Measurements from ENCODE around the gene GRHL3. TPM values are rescaled to one million over a fixed set of nuclear protein-coding genes. Genes with fewer than 3 reads are reported as not detected.

The GRHL3 gene
- total RNA-seq, 1 donor from 2014 or later, result 20.5 TPM

GRCh38 chr1:24341260-24341659 is 22.1 kb downstream of the GRHL3 start:
- FAIRE-seq (no peak), DNase-seq (ENCODE audit: low read depth) (no peak)
- H3K36me3 ChIP-seq (ENCODE audit: control insufficient read depth, insufficient read depth, low read length), result peaks cover 32% of the 10 kb centered on the region
- TF ChIP-seq, protein P1, sequence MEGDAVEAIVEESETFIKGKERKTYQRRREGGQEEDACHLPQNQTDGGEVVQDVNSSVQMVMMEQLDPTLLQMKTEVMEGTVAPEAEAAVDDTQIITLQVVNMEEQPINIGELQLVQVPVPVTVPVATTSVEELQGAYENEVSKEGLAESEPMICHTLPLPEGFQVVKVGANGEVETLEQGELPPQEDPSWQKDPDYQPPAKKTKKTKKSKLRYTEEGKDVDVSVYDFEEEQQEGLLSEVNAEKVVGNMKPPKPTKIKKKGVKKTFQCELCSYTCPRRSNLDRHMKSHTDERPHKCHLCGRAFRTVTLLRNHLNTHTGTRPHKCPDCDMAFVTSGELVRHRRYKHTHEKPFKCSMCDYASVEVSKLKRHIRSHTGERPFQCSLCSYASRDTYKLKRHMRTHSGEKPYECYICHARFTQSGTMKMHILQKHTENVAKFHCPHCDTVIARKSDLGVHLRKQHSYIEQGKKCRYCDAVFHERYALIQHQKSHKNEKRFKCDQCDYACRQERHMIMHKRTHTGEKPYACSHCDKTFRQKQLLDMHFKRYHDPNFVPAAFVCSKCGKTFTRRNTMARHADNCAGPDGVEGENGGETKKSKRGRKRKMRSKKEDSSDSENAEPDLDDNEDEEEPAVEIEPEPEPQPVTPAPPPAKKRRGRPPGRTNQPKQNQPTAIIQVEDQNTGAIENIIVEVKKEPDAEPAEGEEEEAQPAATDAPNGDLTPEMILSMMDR (IDR thresholded peaks at IDR 0.05; ENCODE audit: insufficient read depth, low read length, severe bottlenecking), result no peak
- no peak overlapping the region for H3K4me3 ChIP-seq (ENCODE audit: low read depth, low read length)
- H3K27me3 ChIP-seq (ENCODE audit: control insufficient read depth, insufficient read depth, low read length), result no peaks in the 10 kb centered on the region

DNA sequence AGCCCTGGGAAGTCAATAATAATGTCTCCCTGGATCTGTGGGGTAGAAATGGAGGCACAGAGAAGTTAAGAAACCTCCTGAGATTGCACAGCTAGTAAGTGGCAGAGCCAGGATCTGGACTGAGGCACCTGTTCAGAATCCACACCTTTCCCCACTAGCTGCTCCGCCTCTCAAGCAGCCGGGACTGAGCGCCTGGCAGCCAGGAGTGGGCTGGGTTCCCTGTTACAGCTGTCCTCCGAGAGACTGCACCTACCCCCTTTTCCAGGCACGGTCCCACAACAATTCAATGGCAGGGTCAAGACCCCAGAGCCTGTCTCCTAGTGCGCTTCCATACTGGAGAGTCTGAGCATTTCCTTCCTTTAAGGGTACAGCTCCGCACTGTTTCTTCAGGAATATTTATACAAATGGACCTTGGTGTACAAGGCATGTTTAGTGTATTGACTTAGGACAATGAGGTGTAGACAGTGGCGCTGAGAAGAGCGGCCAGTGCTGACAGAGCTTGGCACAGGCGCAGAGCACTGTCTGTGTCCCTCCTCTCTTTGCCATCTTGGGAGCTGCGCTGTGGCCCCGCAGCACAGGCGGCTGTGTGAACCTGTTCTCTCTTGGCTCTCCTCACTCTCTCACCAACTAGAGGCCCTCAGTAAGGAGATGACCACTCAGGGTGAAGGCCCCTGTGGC is 24.4 kb downstream of the GRHL3 start:
- H3K36me3 ChIP-seq (ENCODE audit: control insufficient read depth, insufficient read depth, low read length), result peaks cover 41% of the 10 kb centered on the region
- DNase-seq (ENCODE audit: low read depth) (no peak), FAIRE-seq (no peak)
- no peak overlapping the region for H3K4me3 ChIP-seq (ENCODE audit: low read depth, low read length)
- TF ChIP-seq, protein P1 (IDR thresholded peaks at IDR 0.05; ENCODE audit: insufficient read depth, low read length, severe bottlenecking), result no peak
- no peaks in the 10 kb centered on the region for H3K27me3 ChIP-seq (ENCODE audit: control insufficient read depth, insufficient read depth, low read length)

DNA sequence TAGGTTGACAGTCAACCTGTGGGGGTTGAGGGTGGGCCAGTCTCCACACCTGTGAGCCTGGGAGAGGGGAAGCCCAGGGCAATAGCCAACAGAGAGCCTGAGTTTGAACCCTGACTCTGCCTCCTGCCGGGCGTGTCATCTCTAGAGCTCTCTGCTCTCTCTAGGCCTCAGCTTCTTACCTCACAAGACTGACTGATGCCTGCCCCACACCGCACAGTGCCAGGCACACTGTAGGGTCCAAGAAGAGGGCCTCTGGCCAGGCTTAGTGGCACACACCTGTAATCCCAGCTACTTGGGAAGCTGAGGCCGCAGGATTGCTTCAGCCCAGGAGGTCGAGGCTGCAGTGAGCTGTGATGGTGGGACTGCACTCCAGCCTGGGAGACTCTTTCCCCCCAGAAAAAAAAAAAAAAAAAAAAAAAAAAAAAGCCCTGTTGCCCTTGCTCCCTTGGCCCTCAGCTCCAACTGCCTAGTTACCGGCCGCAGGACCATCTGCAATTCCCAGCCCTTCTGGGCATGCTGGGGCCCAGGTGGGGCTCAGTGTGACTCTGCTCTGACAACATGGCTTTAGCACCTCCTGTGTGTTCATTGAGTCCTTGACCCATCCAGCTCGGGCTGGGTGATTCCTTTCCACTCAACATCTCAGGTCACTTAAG is 25.1 kb downstream of the GRHL3 start:
- no peaks in the 10 kb centered on the region for H3K27me3 ChIP-seq (ENCODE audit: control insufficient read depth, insufficient read depth, low read length)
- TF ChIP-seq, protein P1 (IDR thresholded peaks at IDR 0.05; ENCODE audit: insufficient read depth, low read length, severe bottlenecking), result no peak
- FAIRE-seq (no peak), DNase-seq (ENCODE audit: low read depth) (no peak)
- no peak overlapping the region for H3K4me3 ChIP-seq (ENCODE audit: low read depth, low read length)
- H3K36me3 ChIP-seq (ENCODE audit: control insufficient read depth, insufficient read depth, low read length), result peaks cover 41% of the 10 kb centered on the region

- Histone ChIP-seq H3K4me3 (ENCODE audit: low read depth, low read length) (no peak overlapping the region), H3K27me3 (ENCODE audit: control insufficient read depth, insufficient read depth, low read length) (no peaks in the 10 kb centered on the region), H3K36me3 (ENCODE audit: control insufficient read depth, insufficient read depth, low read length) (peaks cover 41% of the 10 kb centered on the region)
- DNase-seq (ENCODE audit: low read depth), result no peak
- TF ChIP-seq, protein P1 (IDR thresholded peaks at IDR 0.05; ENCODE audit: insufficient read depth, low read length, severe bottlenecking), result no peak
- FAIRE-seq, result no peak
Observed at GRCh38 chr1:24345334-24345733, 26.2 kb downstream of the GRHL3 start.

- FAIRE-seq (no peak), DNase-seq (ENCODE audit: low read depth) (no peak)
- TF ChIP-seq, protein P1 (IDR thresholded peaks at IDR 0.05; ENCODE audit: insufficient read depth, low read length, severe bottlenecking), result no peak
- Histone ChIP-seq H3K4me3 (ENCODE audit: low read depth, low read length) (no peak overlapping the region), H3K36me3 (ENCODE audit: control insufficient read depth, insufficient read depth, low read length) (peaks cover 40% of the 10 kb centered on the region), H3K27me3 (ENCODE audit: control insufficient read depth, insufficient read depth, low read length) (no peaks in the 10 kb centered on the region)
Observed at GRCh38 chr1:24347159-24347934, 28.2 kb downstream of the GRHL3 start.
